ENCODE results near the gene TET3.
A peak's percentile ranks its signal among the peaks of the same experiment; 100 is the strongest.

TET3 gene

GRCh38 chr2:73987109-73987947 lies 2.6 kb downstream of the TET3 start:
- no peak for DNase-seq (ENCODE audit: low read depth, low spot score)

GRCh38 chr2:73987948-73988700 lies 3.4 kb downstream of the TET3 start:
- DNase-seq (ENCODE audit: low read depth, low spot score): no peak

- no peak for DNase-seq (ENCODE audit: low read depth, low spot score)
Observed at GRCh38 chr2:73989972-73990371, 5.3 kb downstream of the TET3 start.

GRCh38 chr2:73990531-73990930 lies 5.8 kb downstream of the TET3 start:
- no peak for DNase-seq (ENCODE audit: low read depth, low spot score)

GRCh38 chr2:73992036-73992435 lies 7.3 kb downstream of the TET3 start:
- DNase-seq (ENCODE audit: low read depth, low spot score): no peak

GRCh38 chr2:73993376-73993775 lies 8.7 kb downstream of the TET3 start:
- no peak for DNase-seq (ENCODE audit: low read depth, low spot score)

- DNase-seq (ENCODE audit: low read depth, low spot score): no peak
Observed at GRCh38 chr2:73993778-73994177, 9.1 kb downstream of the TET3 start.

GRCh38 chr2:73994178-73994831 lies 9.6 kb downstream of the TET3 start:
- no peak for DNase-seq (ENCODE audit: low read depth, low spot score)

- DNase-seq (ENCODE audit: low read depth, low spot score): no peak
Observed at GRCh38 chr2:73995810-73996209, 11.1 kb downstream of the TET3 start.

GRCh38 chr2:73997813-73998212 lies 13.1 kb downstream of the TET3 start:
- no peak for DNase-seq (ENCODE audit: low read depth, low spot score)

GRCh38 chr2:73998451-73998850 lies 13.7 kb downstream of the TET3 start:
- no peak for DNase-seq (ENCODE audit: low read depth, low spot score)

- DNase-seq (ENCODE audit: low read depth, low spot score): no peak
Observed at GRCh38 chr2:73998933-73999332, 14.2 kb downstream of the TET3 start.

- no peak for DNase-seq (ENCODE audit: low read depth, low spot score)
Observed at GRCh38 chr2:73999881-74000597, 15.3 kb downstream of the TET3 start.

- DNase-seq (ENCODE audit: low read depth, low spot score): no peak
Observed at GRCh38 chr2:74000666-74001065, 16.0 kb downstream of the TET3 start.

GRCh38 chr2:74001121-74001520 lies 16.4 kb downstream of the TET3 start:
- DNase-seq (ENCODE audit: low read depth, low spot score): no peak

- DNase-seq (ENCODE audit: low read depth, low spot score): no peak
Observed at GRCh38 chr2:74001781-74002504, 17.2 kb downstream of the TET3 start.

- DNase-seq (ENCODE audit: low read depth, low spot score): peak; percentile 55
Observed at GRCh38 chr2:74002505-74003421, 18.1 kb downstream of the TET3 start.

- no peak for DNase-seq (ENCODE audit: low read depth, low spot score)
Observed at GRCh38 chr2:74003494-74004211, 18.9 kb downstream of the TET3 start.
